ENCODE results near the gene ENTPD7. TPM values are rescaled to one million over a fixed set of nuclear protein-coding genes. Genes with fewer than 3 reads are reported as not detected.

ENTPD7 gene
- total and polyA plus RNA-seq, 2 donors (not counting 1 experiment from before 2014, with no cell fraction given) = 0.75 to 6.2 TPM

GRCh38 chr10:99648717-99649116 lies 10.6 kb upstream of the ENTPD7 start:
- intact Hi-C loops (cut with micrococcal nuclease) = no loop called here
- ATAC-seq (ENCODE audit: low read depth) (no peak), DNase-seq (no peak)
- Mint-ChIP-seq H3K4me3 (no peak overlapping the region), H3K27ac (no peak overlapping the region), H3K27me3 (peaks cover 54% of the 10 kb centered on the region), H3K4me1 (no peaks in the 10 kb centered on the region), H3K9me3 (ENCODE audit: insufficient read depth) (peaks cover 2% of the 10 kb centered on the region)
- no peaks in the 10 kb centered on the region for H3K4me1 ChIP-seq (ENCODE audit: control insufficient read depth in 2 of 2, insufficient read depth in 2 of 2, low read length in 2 of 2)
- CTCF ChIA-PET = interaction anchor here (1.1 kb wide), 1 partner anchor 18 kb away, joined by 3 read pairs; no protein-coding TSS in a partner anchor
- no peaks in the 10 kb centered on the region for H3K9me3 ChIP-seq (ENCODE audit: control extremely low read depth in 1 of 3, control insufficient read depth in 2 of 3, insufficient read depth in 1 of 3, low read length in 2 of 3)
- H3K4me2 ChIP-seq (replicated peaks; ENCODE audit: low read depth, low read length, poor library complexity, severe bottlenecking) = no peak overlapping the region
- POLR2A ChIA-PET = no interaction called here
- no peaks in the 10 kb centered on the region for H3K36me3 ChIP-seq (replicated peaks in 1 of 2; ENCODE audit: control extremely low read depth in 1 of 2, control insufficient read depth in 1 of 2, extremely low read depth in 1 of 2, insufficient read depth in 2 of 2, low read length in 1 of 2)
- H3K27me3 ChIP-seq (replicated peaks in 1 of 4; ENCODE audit: control extremely low read depth in 1 of 4, control insufficient read depth in 3 of 4, insufficient read depth in 4 of 4, low read length in 3 of 4) = peaks cover 0 to 8% (median 1%) of the 10 kb centered on the region in 4 experiments
- no peaks in the 10 kb centered on the region for H3K79me2 ChIP-seq (ENCODE audit: control insufficient read depth, insufficient read depth, low read length)
- H3K4me3 ChIP-seq (ENCODE audit: control extremely low read depth in 1 of 5, extremely low read depth in 1 of 5, insufficient read depth in 1 of 5, low read depth in 2 of 5, low read length in 4 of 5) = no peak overlapping the region
- no peak overlapping the region for H3K9ac ChIP-seq (ENCODE audit: low read length)
- H3K27ac ChIP-seq (ENCODE audit: low read length in 2 of 2) = no peak overlapping the region
- no peaks in the 10 kb centered on the region for H4K20me1 ChIP-seq (ENCODE audit: control insufficient read depth, insufficient read depth, low read length, poor library complexity, severe bottlenecking)
- H2AFZ ChIP-seq (ENCODE audit: insufficient read depth, low read depth, low read length, poor library complexity, severe bottlenecking) = no peak overlapping the region
- no CpG with 5 or more reads among the region's 1 CpG for WGBS (ENCODE audit: insufficient coverage)
- TF ChIP-seq EZH2 (IDR thresholded peaks at IDR 0.05; ENCODE audit: borderline replicate concordance, insufficient read depth, low read depth, low read length, poor library complexity, severe bottlenecking) (no peak), CTCF (IDR thresholded peaks at IDR 0.05) (no peak)

- no peak overlapping the region for H3K4me3 ChIP-seq (ENCODE audit: control extremely low read depth in 1 of 5, extremely low read depth in 1 of 5, insufficient read depth in 1 of 5, low read depth in 2 of 5, low read length in 4 of 5)
- intact Hi-C loops (cut with micrococcal nuclease) = no loop called here
- WGBS (ENCODE audit: insufficient coverage) = no CpG with 5 or more reads among the region's 4 CpGs
- H3K4me1 ChIP-seq (ENCODE audit: control insufficient read depth in 2 of 2, insufficient read depth in 2 of 2, low read length in 2 of 2) = no peaks in the 10 kb centered on the region
- ChIA-PET CTCF (interaction anchor here (0.8 kb wide), 1 partner anchor 26 kb away, joined by 3 read pairs; no protein-coding TSS in a partner anchor), POLR2A (no interaction called here)
- no peak overlapping the region for H3K27ac Mint-ChIP-seq
- no peaks in the 10 kb centered on the region for H3K9me3 Mint-ChIP-seq (ENCODE audit: insufficient read depth)
- no peaks in the 10 kb centered on the region for H3K36me3 ChIP-seq (replicated peaks in 1 of 2; ENCODE audit: control extremely low read depth in 1 of 2, control insufficient read depth in 1 of 2, extremely low read depth in 1 of 2, insufficient read depth in 2 of 2, low read length in 1 of 2)
- no peak overlapping the region for H3K9ac ChIP-seq (ENCODE audit: low read length)
- no peak overlapping the region for H2AFZ ChIP-seq (ENCODE audit: insufficient read depth, low read depth, low read length, poor library complexity, severe bottlenecking)
- DNase-seq (no peak), ATAC-seq (ENCODE audit: low read depth) (no peak)
- no peak overlapping the region for H3K4me3 Mint-ChIP-seq
- peaks cover 46% of the 10 kb centered on the region for H3K27me3 Mint-ChIP-seq
- H3K4me1 Mint-ChIP-seq = no peaks in the 10 kb centered on the region
- TF ChIP-seq CTCF (IDR thresholded peaks at IDR 0.05) (no peak), EZH2 (IDR thresholded peaks at IDR 0.05; ENCODE audit: borderline replicate concordance, insufficient read depth, low read depth, low read length, poor library complexity, severe bottlenecking) (no peak)
- no peaks in the 10 kb centered on the region for H4K20me1 ChIP-seq (ENCODE audit: control insufficient read depth, insufficient read depth, low read length, poor library complexity, severe bottlenecking)
- H3K9me3 ChIP-seq (ENCODE audit: control extremely low read depth in 1 of 3, control insufficient read depth in 2 of 3, insufficient read depth in 1 of 3, low read length in 2 of 3) = no peaks in the 10 kb centered on the region
- no peaks in the 10 kb centered on the region for H3K79me2 ChIP-seq (ENCODE audit: control insufficient read depth, insufficient read depth, low read length)
- H3K27ac ChIP-seq (ENCODE audit: low read length in 2 of 2) = no peak overlapping the region
- peaks cover 0 to 6% (median 1%) of the 10 kb centered on the region in 4 experiments for H3K27me3 ChIP-seq (replicated peaks in 1 of 4; ENCODE audit: control extremely low read depth in 1 of 4, control insufficient read depth in 3 of 4, insufficient read depth in 4 of 4, low read length in 3 of 4)
- H3K4me2 ChIP-seq (replicated peaks; ENCODE audit: low read depth, low read length, poor library complexity, severe bottlenecking) = no peak overlapping the region
Measured at GRCh38 chr10:99652800-99653390, 6.4 kb upstream of the ENTPD7 start.

Data from B cell (primary cell).